K562 (cell line): Measurements from ENCODE around the gene RUVBL1. TPM values are rescaled to one million over a fixed set of nuclear protein-coding genes. Genes with fewer than 3 reads are reported as not detected.

Experiments
- ATAC-seq: fragments of 200-7000 bp; cut with Tn5 transposase; 3 replicates; pipeline ENCODE4 v1.9.1; 2020; ENCODE audit warnings: moderate library complexity
- BruUV-seq: library from RNA; stranded (reverse); fragments of 400-500 nt; replicated peaks from 2 replicates; lab custom pipeline; 2021; lab: Mats Ljungman, UMichigan
- CTCF ChIA-PET: fragments of 300-600 bp; formaldehyde crosslinking; extraction: SDS; loops from one replicate; lab custom pipeline; 2021; ENCODE audit warnings: low intra/inter-chr PET ratio; lab: Yijun Ruan, JAX
- POLR2A ChIA-PET: fragments of 300-600, 350-650 bp; sonication (Branson Sonifier 250); formaldehyde crosslinking; extraction: SDS; loops from one replicate; lab custom pipeline; 2021; ENCODE audit warnings: antibody characterized with exemption, inconsistent platforms; lab: Yijun Ruan, JAX
- DNase-seq, 4 experiments: peaks; one replicate each; pipeline versions ENCODE4 v3.0.0 to v3.0.0-alpha.2; 2011 to 2018; ENCODE audit warnings: low spot score in 3 of 4, mixed read lengths in 3 of 4; ENCODE audit errors: extremely low read depth in 1 of 4
- FAIRE-seq: peaks from 2 replicates; lab custom pipeline; 2011; peaks lifted over from hg19 to GRCh38; lab: Jason Lieb, UNC
- H2AFZ ChIP-seq: 2 replicates; pipeline ENCODE4 v1.6.0; 2011; ENCODE audit warnings: low read depth, low read length, control low read depth, inconsistent platforms
- H3K27ac ChIP-seq: fragments of 200-600 bp; 3 replicates; pipeline ENCODE4 v1.8.0; 2011; ENCODE audit warnings: low read depth, mild to moderate bottlenecking, control low read depth, inconsistent platforms, low read length, moderate library complexity, mixed read lengths; ENCODE audit errors: extremely low read depth
- H3K27me3 ChIP-seq, 2 experiments: fragments of 300-600 bp in 1 of 2; 2 replicates in 1 of 2; 3 replicates in 1 of 2; pipeline versions ENCODE4 v1.6.0 to v1.8.0; 2011; ENCODE audit warnings: inconsistent platforms in 2 of 2, low read length in 2 of 2, mild to moderate bottlenecking in 1 of 2, mixed read lengths in 1 of 2, moderate library complexity in 1 of 2; ENCODE audit not compliant: control insufficient read depth in 2 of 2, insufficient read depth in 2 of 2
- H3K36me3 ChIP-seq: fragments of 300-600 bp; 3 replicates; pipeline ENCODE4 v1.8.0; 2011; ENCODE audit warnings: mild to moderate bottlenecking, low read length, inconsistent platforms; ENCODE audit not compliant: control insufficient read depth, insufficient read depth
- H3K4me1 ChIP-seq, 2 experiments: fragments of 200-600 bp in 1 of 2; replicated peaks in 1 of 2; 2 replicates in 1 of 2; 3 replicates in 1 of 2; pipeline versions ENCODE4 v1.5.1 to v1.8.0; 2011; ENCODE audit warnings: inconsistent platforms in 2 of 2, low read length in 2 of 2, mild to moderate bottlenecking in 1 of 2, mixed read lengths in 1 of 2, moderate library complexity in 1 of 2; ENCODE audit not compliant: control insufficient read depth in 2 of 2, insufficient read depth in 2 of 2
- H3K4me2 ChIP-seq: 2 replicates; pipeline ENCODE4 v1.6.1; 2011; ENCODE audit warnings: low read length, control low read depth, inconsistent platforms, mixed read lengths; ENCODE audit not compliant: insufficient read depth
- H3K4me3 ChIP-seq: fragments of 200-600 bp; sonication (generic), shearing (Covaris generic); 2 replicates; pipeline ENCODE4 v1.5.1; 2016; ENCODE audit warnings: control low read depth, inconsistent platforms
- H3K79me2 ChIP-seq: fragments of 200-600 bp; 3 replicates; pipeline ENCODE4 v1.8.0; 2011; ENCODE audit warnings: low read length, inconsistent platforms; ENCODE audit not compliant: control insufficient read depth, insufficient read depth
- H3K9ac ChIP-seq, 2 experiments: 2 replicates each; pipeline versions ENCODE4 v1.6.0 to v1.6.1; 2011; ENCODE audit warnings: low read depth in 2 of 2, low read length in 2 of 2, control low read depth in 1 of 2, inconsistent platforms in 1 of 2, mild to moderate bottlenecking in 1 of 2, mixed read lengths in 1 of 2; ENCODE audit not compliant: insufficient read depth in 1 of 2
- H3K9me1 ChIP-seq: one replicate; pipeline ENCODE4 v1.6.0; 2011; ENCODE audit warnings: inconsistent platforms, mild to moderate bottlenecking, low read length, moderate library complexity; ENCODE audit not compliant: control insufficient read depth, insufficient read depth
- H3K9me3 ChIP-seq: replicated peaks from 2 replicates; pipeline ENCODE4 v1.5.1; 2011; ENCODE audit warnings: low read depth, low read length, inconsistent platforms; ENCODE audit not compliant: control insufficient read depth, insufficient read depth
- H4K20me1 ChIP-seq: replicated peaks from 2 replicates; pipeline ENCODE4 v1.6.1; 2011; ENCODE audit warnings: low read length, inconsistent platforms, mixed read lengths; ENCODE audit not compliant: control insufficient read depth, insufficient read depth
- CHAMP1 ChIP-seq: fragments of 450-650 bp; IDR thresholded peaks from 2 replicates; pipeline ENCODE4 v1.6.1; 2016; ENCODE audit warnings: mild to moderate bottlenecking
- COPS2 ChIP-seq: fragments of 450-650 bp; conservative IDR thresholded peaks from 2 replicates; pipeline ENCODE4 v1.6.1; 2016; ENCODE audit warnings: mild to moderate bottlenecking, moderate library complexity
- CREB3 ChIP-seq: fragments of 450-650 bp; conservative IDR thresholded peaks from 2 replicates; pipeline ENCODE4 v1.6.1; 2016; ENCODE audit warnings: missing genetic modification characterization, low read depth, mild to moderate bottlenecking, missing compliant biosample characterization, moderate library complexity
- PRDM10 ChIP-seq: fragments of 450-650 bp; IDR thresholded peaks from 2 replicates; pipeline ENCODE4 v1.6.1; 2018; ENCODE audit not compliant: partially characterized antibody
- RBM14 ChIP-seq: fragments of 200-400 bp; formaldehyde crosslinking; IDR thresholded peaks from 2 replicates; pipeline ENCODE4 v1.6.1; 2018; ENCODE audit warnings: low read depth, mild to moderate bottlenecking, low read length, moderate library complexity, borderline replicate concordance; ENCODE audit not compliant: insufficient read depth
- SMAD4 ChIP-seq: fragments of 250-450 bp; sonication (Bioruptor Pico); conservative IDR thresholded peaks from 2 replicates; pipeline ENCODE4 v1.8.0; 2021; ENCODE audit warnings: inconsistent platforms, mild to moderate bottlenecking, moderate library complexity
- UBTF ChIP-seq, 2 experiments: IDR thresholded peaks; 2 replicates each; pipeline ENCODE4 v1.6.1; 2012; ENCODE audit warnings: improper control_type of control experiment in 2 of 2, low read depth in 2 of 2, low read length in 2 of 2, borderline replicate concordance in 1 of 2
- ZEB2 ChIP-seq: fragments of 450-650 bp; IDR thresholded peaks from 2 replicates; pipeline ENCODE4 v1.6.1; 2016
- ZNF507 ChIP-seq: conservative IDR thresholded peaks from 2 replicates; pipeline ENCODE4 v1.6.1; 2017; ENCODE audit warnings: missing genetic modification characterization, missing compliant biosample characterization
- WGBS: fragments of 100-300 bp; shearing (Covaris generic); methylation state at CpG from one replicate; pipeline ENCODE4 v1.1.6; 2016; ENCODE audit warnings: low coverage, mixed read lengths; ENCODE audit not compliant: insufficient coverage; ENCODE audit errors: missing lambda C conversion rate; 5-methylcytosine and 5-hydroxymethylcytosine counted together
- in situ Hi-C: fragments of 300-500 bp; cut with MboI; formaldehyde crosslinking; loops from 4 replicates; pipeline ENCODE4 v1.15.0; 2018; ENCODE audit warnings: inconsistent platforms, mixed read lengths
- intact Hi-C: fragments of 100-400 bp; cut with micrococcal nuclease; formaldehyde crosslinking; loops from 2 replicates; pipeline ENCODE4 v1.14.2; 2022
- polyA plus RNA-seq, 8 experiments: library from polyadenylated mRNA; depleted of rRNA in 4 of 8; stranded (reverse) in 5 of 8; unstranded in 3 of 8; fragments of >200 nt; fragmentation: Nextera tagmentation in 2 of 8; fragmentation: Illumina TruSeq in 1 of 8; extraction: Ambion mirVana in 2 of 8; extraction: Trizol in 1 of 8; gene quantifications; 2 replicates each; pipeline versions ENCODE4 v1.2.1 to v1.2.3, GENCODE V29; 2011 to 2014; ENCODE audit warnings: inconsistent platforms in 1 of 8, missing spikeins in 1 of 8
- total RNA-seq, 7 experiments: library from RNA; depleted of rRNA in 6 of 7; stranded (reverse); fragments of >200 nt in 6 of 7; fragmentation: Illumina TruSeq in 2 of 7; extraction: Trizol in 2 of 7; gene quantifications; 2 replicates each; pipeline versions ENCODE4 v1.2.1 to v1.2.3, GENCODE V29; 2011 to 2021; ENCODE audit warnings: low replicate concordance in 1 of 7

The RUVBL1 gene
- total and polyA plus RNA-seq, 9 of the 15 experiments (the other 6 are each of a cell fraction or from before 2014, with no cell fraction given): 20.7 to 147 (median 113) TPM

GRCh38 chr3:128066114-128066513, 57.5 kb downstream of the RUVBL1 start:
- Histone ChIP-seq H3K4me2 (no peak overlapping the region), H3K36me3 (peaks cover 98% of the 10 kb centered on the region), H3K4me3 (no peak overlapping the region), H4K20me1 (peaks cover 7% of the 10 kb centered on the region), H3K27ac (no peak overlapping the region), H2AFZ (no peak overlapping the region), H3K27me3 (no peaks in the 10 kb centered on the region), H3K4me1 (peaks cover 0 to 3% of the 10 kb centered on the region in 2 experiments; a peak in 2 of 5 replicates), H3K9me3 (no peaks in the 10 kb centered on the region), H3K9me1 (no peaks in the 10 kb centered on the region), H3K9ac (no peak overlapping the region), H3K79me2 (no peaks in the 10 kb centered on the region)
- no peak for FAIRE-seq
- in situ Hi-C loops (no loop called here), intact Hi-C loops (no loop called here)
- DNase-seq: no peak
- no CpG with 5 or more reads among the region's 4 CpGs for WGBS
- ChIA-PET CTCF (no interaction called here), POLR2A (interaction anchor here (0.9 to 3.5 kb wide), 5 partner anchors 7 to 15 kb away, joined by 4 to 25 read pairs (median 14); partner anchors contain the start of gene SEC61A1)
- TF ChIP-seq UBTF (IDR thresholded peaks at IDR 0.05; ENCODE audit: borderline replicate concordance in 1 of 2, low read depth in 2 of 2, low read length in 2 of 2) (no peak), ZNF507 (tag) (no peak), RBM14 (no peak), CREB3 (tag) (no peak), PRDM10 (no peak), COPS2 (no peak), CHAMP1 (no peak), SMAD4 (CRISPR knock-in tag) (no peak), ZEB2 (no peak)
- BruUV-seq: no TSS peak
- no peak for ATAC-seq
